H1 (cell line): ENCODE data around the gene NDUFA9. TPM values are rescaled to one million over a fixed set of nuclear protein-coding genes. Genes with fewer than 3 reads are reported as not detected.

ENCODE experiments used
- MAX ChIP-seq: IDR thresholded peaks from 2 replicates; pipeline ENCODE4 v1.6.1; 2012; ENCODE audit warnings: inconsistent platforms
- SUZ12 ChIP-seq: fragments of 200-600 bp; sonication (generic); IDR thresholded peaks from 2 replicates; pipeline ENCODE4 v1.6.1; 2012; ENCODE audit warnings: mild to moderate bottlenecking, inconsistent platforms, low read length, moderate library complexity, mixed read lengths
- polyA plus RNA-seq, 7 experiments: library from polyadenylated mRNA; depleted of rRNA in 3 of 7; stranded (reverse) in 5 of 7; unstranded in 2 of 7; fragments of >200 nt in 5 of 7; fragments of 200-250 nt in 2 of 7; gene quantifications; 1 replicate in 5 of 7; 2 replicates in 1 of 7; 4 replicates in 1 of 7; pipeline versions ENCODE4 v1.2.1 to v1.2.3, GENCODE V29; 2011 to 2013; ENCODE audit warnings: missing spikeins in 2 of 7, mixed read lengths in 2 of 7
- total RNA-seq: library from RNA; stranded (reverse); fragmentation: NEBNext Ultra II Directional; extraction: Animal tissue kit (Norgen Biotek cat#: 25700); gene quantifications from 2 replicates; pipeline ENCODE4 v1.2.1, GENCODE V29; 2021

The NDUFA9 gene
- total and polyA plus RNA-seq, 2 of the 8 experiments (the other 6 are each of a cell fraction or from before 2014, with no cell fraction given) = 50.2 to 67.0 TPM

GRCh38 chr12:4663971-4664505, 15.1 kb downstream of the NDUFA9 start (continued):
- TF ChIP-seq MAX = no peak
- no peak for TF ChIP-seq SUZ12
